SK-N-MC (cell line): Measurements from ENCODE around the gene AGBL1.

Experiments used
- EZH2 ChIP-seq: fragments of 200-600 bp; sonication (generic); IDR thresholded peaks from one replicate; pipeline ENCODE4 v1.6.1; 2017; ENCODE audit warnings: antibody characterized with exemption
- POLR2AphosphoS5 ChIP-seq: IDR thresholded peaks from 2 replicates; pipeline ENCODE4 v1.6.1; 2012; ENCODE audit warnings: mild to moderate bottlenecking, low read depth, low read length, borderline replicate concordance

DNA sequence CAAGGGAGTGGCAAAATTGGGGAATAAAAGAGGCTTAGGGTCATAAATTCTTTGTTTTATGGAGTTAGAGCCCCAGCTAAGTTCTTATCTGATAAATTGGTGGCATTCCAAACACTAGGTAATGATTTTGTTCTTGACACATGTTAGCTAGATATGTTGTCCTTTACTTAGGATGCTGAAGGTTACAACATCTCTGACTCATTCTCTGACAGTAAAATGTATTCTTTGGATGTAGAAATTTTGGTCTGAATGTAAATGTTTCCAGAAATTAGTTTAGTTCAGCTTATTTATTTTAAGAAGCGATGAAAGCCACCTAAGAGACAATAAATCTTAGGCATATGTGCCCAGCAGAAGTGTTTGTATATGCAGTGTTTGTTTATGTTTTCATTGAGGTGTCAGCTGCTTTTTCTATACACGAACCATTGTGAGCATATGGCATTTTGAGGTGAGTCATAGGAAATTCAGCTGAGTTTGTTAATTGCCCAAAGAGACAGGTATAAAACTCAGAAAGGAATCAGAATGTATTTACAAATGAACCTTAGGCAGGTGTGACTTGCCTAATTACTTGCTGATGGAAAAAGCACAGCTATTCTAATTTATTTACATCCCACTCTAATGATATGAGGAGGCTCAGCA is 247.7 kb downstream of the AGBL1 start:
- TF ChIP-seq POLR2AphosphoS5, result no peak
- no peak for TF ChIP-seq EZH2
